GM18867 (cell line): ENCODE data around the gene LRRC4C.
A peak's percentile ranks its signal among the peaks of the same experiment; 100 is the strongest.

Source experiments
- ATAC-seq: cut with Tn5 transposase; IDR thresholded peaks from one replicate; pipeline ENCODE4 v1.9.1; 2021; ENCODE audit warnings: mild to moderate bottlenecking, moderate library complexity; ENCODE audit not compliant: unreplicated experiment

LRRC4C gene

DNA sequence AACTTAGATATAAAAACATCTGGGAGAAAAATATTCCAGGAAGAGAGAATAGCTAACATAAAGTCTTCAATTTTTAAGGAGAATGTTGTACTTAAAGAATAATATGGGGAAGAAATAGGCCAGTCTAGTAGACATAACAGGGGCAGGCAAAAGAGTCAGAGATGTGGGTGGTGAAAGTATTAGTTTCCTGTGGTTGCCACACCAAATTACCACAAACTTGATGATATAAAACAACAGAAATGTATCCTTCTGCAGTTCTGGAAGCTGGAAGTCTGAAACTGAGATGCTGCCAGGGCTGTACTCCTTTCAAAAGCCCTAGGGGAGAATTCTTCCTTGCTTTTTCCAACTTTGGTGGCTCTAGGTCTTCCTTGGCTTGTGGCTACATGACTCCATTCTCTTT is 1309.7 kb downstream of the LRRC4C start:
- ATAC-seq: peak; percentile 67

DNA sequence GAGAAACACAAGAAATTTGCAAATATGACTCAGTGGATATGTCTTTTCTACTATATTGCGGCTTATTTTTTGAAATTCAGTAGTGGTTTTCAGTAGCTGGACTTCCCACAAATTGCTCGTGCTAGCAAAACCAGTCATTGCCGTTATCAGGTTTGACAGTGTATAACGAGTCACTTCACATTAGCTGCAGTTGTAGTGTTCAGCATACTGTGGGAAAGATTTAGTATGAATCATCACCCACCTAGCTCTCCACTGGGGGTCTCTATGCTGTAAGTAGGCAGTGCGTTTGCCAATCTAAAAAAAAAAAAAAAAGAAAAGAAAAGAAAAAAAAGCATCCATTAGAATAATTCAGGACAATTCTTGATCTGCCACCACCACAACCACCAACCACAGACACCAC is 1318.9 kb downstream of the LRRC4C start:
- ATAC-seq: no peak

- no peak for ATAC-seq
Measured at GRCh38 chr11:40139536-40139935, 1319.9 kb downstream of the LRRC4C start.

GRCh38 chr11:40139066-40139465 is 1320.4 kb downstream of the LRRC4C start:
- no peak for ATAC-seq

- ATAC-seq: no peak
Measured at GRCh38 chr11:40134820-40135570, 1324.5 kb downstream of the LRRC4C start.

DNA sequence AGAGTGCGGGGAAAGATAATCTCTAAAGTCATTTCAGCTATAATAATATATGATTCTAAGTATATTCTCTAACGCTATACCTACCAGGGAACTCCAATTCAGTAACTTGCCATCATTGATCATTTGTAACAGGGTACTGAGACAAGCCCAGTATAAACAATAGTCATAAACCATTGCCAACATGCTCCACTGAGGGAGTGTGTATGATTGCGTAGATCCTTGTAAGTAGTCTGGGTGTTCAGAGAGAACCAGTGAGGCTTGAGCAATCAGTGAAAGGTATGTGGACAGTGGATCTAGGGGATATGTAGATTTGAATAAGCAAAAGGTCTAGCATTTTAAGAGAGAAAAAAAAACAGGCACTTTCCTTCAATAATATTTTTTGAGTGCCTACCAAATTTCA is 1326.0 kb downstream of the LRRC4C start:
- ATAC-seq: no peak

DNA sequence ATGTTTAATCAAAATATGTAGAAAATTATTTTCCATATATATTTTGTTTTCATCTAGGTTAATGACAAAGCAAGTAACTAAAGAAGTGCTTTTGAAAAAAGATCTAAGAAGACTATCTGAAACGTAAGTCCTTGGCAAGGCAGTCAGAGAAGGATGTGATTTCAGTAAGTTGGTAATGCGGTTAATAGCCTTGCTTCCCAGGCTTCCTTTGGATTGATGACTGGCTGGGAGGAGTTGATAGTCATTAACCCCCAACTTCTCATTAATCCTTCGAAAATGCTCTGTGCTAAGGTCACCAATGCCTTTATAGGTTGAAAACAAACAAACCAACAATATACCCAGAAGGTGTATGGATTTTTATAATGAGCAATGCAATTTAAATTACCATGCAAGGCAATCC is 1326.5 kb downstream of the LRRC4C start:
- no peak for ATAC-seq

GRCh38 chr11:40130427-40130826 is 1329.0 kb downstream of the LRRC4C start:
- peak; percentile 89 for ATAC-seq

- no peak for ATAC-seq
Measured at GRCh38 chr11:40129266-40129665, 1330.2 kb downstream of the LRRC4C start.

DNA sequence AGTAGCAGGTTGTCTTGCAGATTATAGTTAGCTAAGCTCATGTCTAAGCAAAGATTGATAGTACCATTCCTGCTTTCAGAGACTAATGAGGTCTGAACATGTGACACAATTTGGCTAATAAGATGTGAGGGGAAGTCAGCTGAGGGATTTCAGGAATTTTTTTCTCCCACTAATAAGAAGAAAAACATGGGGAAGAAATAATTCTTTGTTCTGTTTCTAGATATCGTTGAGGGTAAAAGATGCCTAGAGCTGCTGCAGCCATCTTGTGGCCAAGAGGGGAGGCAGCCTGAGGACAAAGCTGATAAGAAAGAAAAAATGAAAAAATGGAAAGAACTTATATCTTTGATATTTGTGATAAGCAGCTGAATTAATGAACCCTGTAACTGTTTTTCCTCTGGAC is 1334.4 kb downstream of the LRRC4C start:
- ATAC-seq: no peak

DNA sequence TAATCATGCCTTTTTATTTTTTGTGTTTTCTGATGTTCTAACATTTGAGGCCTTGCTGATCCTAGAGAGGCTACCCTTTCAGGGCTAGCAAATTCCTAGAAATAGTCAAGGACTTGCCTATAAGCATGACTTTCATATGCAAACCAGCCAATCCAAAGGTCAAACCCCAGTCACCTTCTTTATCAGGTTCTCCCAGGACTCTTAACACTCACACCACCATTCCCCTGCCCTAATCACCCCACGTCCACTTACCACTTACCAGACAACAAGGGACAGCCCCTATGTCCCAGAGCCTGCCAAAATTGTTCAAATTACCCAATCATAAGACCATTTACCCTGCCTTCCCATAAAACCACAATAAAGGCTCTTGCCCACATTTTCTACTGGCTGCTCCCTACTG is 1339.8 kb downstream of the LRRC4C start:
- ATAC-seq: no peak

- no peak for ATAC-seq
Measured at GRCh38 chr11:40118780-40119179, 1340.7 kb downstream of the LRRC4C start.

DNA sequence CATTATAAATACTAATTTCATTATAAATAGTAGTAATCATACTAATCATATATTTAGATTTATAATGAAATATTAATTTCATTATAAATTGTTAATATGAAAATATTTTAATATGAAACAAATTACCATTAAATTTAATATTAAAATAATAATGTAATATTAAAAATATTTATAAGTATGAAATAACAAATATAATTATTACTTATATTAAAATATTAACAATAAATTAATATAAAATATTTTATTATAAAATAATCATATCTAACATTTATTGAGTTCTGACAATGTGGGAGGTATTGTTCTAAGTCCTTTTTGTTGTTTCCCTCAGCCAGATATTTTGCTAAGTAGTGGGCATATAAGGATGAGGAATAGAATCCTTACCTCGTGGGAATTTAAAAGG is 1341.4 kb downstream of the LRRC4C start:
- ATAC-seq: no peak

DNA sequence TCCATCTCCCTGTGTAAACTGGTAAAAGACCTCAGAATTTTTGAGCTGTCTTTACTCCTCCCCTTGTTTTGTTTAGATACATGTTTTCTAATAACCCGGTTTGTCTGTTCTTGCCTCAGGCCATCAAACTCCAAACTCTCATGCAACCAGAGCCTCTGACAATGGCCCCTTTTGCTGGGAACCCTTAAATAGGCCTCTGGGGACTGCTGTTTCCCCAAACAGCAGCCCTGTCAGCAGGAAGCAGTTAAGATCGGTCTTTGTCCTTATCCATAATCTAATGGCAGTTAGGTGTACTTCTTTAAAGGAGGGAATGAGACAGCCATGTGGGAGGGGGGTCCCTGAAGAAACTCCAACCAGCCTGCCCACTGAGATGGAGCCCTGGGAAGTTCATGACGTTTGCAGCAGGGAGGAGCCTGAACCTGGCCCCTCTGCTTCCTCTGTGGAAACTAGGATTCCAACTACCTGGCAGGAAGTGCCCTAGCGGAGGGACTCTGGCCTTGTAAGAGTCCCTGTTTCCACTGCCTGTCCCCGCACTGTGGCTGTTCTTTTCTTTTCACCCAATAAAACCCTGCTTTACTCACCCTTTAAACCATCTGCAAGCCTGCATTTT is 1354.4 kb downstream of the LRRC4C start:
- no peak for ATAC-seq

DNA sequence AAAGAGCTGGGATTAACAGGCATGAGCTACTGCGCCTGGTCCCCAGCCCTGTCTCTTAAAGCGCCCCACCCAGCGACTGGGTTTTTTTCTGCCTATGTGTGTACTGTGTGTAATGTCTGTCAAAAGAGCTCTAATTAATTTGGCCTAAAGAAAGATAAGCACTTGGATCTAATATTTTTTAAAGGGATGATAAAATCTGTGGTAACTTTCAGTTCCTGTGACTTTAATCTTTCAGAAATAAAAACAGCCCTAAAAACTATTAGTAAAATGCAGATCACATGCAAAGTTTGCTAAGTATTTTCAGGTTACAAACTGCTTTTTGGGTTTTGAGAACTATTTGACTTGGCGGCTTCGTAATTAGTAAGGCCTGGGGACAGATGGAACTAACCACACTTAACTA is 1358.7 kb downstream of the LRRC4C start:
- ATAC-seq: no peak

DNA sequence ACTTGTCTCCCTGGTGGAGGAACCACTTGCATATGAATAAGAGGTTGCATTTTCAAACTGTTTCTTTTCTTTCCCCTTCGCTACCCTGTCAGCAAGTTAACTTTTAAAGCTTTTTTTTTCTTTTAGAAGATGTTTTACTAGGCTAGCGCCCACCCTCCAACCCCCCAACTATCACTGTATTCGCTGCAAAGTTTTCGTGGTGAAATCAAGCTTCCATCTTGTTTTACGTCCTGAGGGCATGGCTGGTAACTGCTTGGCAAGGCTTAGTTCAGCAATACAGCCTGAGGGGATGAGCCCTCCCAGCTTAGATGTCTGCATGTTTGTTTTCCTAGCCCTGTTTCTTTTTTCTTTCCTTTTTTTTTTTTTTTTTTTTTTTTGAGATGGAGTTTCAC is 1359.3 kb downstream of the LRRC4C start:
- no peak for ATAC-seq

DNA sequence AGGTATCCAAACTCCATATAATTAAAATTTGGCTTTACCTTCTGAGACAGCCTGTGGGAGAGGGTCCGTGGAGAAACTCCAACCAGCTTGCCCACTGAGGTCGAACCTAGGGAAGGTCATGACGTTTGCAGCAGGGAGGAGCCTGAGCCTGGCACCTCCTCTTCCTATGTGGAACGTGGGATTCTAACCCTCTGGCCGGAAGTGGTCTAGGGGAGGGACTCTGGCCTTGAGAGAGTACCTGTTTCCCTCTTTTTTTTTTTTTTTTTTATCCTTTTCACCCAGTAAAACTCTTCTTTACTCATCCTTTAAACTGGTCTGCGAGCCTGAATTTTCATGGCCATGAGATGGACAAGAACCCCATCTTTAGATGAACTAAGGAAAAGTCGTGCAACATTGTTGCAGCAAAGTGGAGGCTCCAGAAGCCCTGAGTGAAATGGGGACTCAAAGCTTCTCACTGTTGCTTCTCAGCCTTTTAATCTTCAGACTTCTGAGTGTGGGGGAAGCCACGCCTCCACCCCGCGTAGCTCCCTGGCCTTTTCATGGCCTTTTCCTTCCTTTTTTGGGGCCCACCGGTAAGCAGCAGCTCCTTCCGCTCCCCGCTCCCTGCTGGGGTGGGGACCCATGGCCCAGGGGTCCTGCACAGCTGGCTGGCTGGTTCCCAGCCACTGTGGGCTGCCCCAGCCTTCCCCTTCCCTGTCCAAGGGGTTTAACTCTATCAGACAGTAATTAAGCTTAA is 1359.9 kb downstream of the LRRC4C start:
- ATAC-seq: no peak

DNA sequence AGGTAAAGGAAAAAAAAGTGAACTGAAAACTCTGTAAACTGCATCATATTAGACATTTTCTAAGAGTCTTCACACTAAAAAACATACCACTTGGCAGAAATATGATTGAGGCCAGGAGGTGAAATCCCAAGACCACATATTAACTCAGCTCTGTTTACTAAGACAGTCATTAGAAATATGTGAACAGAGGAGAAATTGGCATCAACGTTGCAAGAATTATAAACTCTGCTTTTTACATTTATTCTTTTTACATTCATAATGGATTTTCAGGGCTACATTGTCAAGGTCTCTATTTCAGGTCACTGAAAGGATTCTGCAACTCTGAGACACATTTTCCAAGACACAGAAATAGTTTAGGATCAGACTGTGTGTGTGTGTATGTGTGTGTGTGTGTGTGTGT is 1364.0 kb downstream of the LRRC4C start:
- no peak for ATAC-seq

DNA sequence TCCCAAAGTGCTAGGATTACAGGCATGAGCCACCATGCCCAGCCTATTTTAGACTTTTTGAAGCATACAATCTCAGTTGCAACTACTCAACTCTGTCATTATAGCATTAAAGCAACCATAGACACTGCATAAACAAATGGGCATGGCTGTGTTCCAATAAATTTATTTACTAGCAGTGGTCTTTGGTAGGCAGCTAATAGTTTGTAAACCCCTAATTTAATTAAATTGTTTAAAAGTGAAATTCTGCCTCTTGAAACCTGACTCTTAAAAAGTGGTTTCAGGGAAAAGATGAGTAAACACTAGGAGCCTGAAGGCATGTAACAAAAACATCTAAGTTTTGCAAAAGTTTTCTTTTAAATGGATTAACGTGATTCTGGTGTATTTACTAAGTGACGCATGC is 1364.5 kb downstream of the LRRC4C start:
- no peak for ATAC-seq

- ATAC-seq: no peak
Measured at GRCh38 chr11:40080434-40080833, 1379.0 kb downstream of the LRRC4C start.
